CD4-positive, alpha-beta T cell (primary cell): Measurements from ENCODE around the gene FHL5. TPM values are rescaled to one million over a fixed set of nuclear protein-coding genes. Genes with fewer than 3 reads are reported as not detected.

Source experiments
- ATAC-seq: fragments of 200-7000 bp; cut with Tn5 transposase; one replicate; pipeline ENCODE4 v1.10.0; 2022; ENCODE audit warnings: mild to moderate bottlenecking; ENCODE audit not compliant: poor library complexity
- CTCF ChIA-PET: fragments of 350-600 bp; sonication (Branson Sonifier 250); formaldehyde crosslinking; loops from one replicate; lab custom pipeline; 2021; ENCODE audit warnings: antibody characterized with exemption, inconsistent platforms; lab: Charles Lee
- POLR2A ChIA-PET: fragments of 350-600 bp; sonication (Branson Sonifier 250); formaldehyde crosslinking; loops from one replicate; lab custom pipeline; 2021; ENCODE audit warnings: antibody characterized with exemption, inconsistent platforms; lab: Charles Lee
- DNase-seq, 14 experiments: peaks; one replicate each; pipeline ENCODE4 v3.0.0-alpha.2; 2013 to 2020; ENCODE audit warnings: mixed read lengths in 2 of 14
- H3K27ac ChIP-seq, 2 donors: one replicate each; pipeline versions ENCODE4 v1.5.1 to v1.7.0; 2013; ENCODE audit warnings: low read length in 2 of 2, low read depth in 1 of 2, mild to moderate bottlenecking in 1 of 2
- H3K27me3 ChIP-seq, 2 experiments: 1 replicate in 1 of 2; 2 replicates in 1 of 2; pipeline versions ENCODE4 v1.6.1 to v1.7.0; 2013; ENCODE audit warnings: low read length in 2 of 2, control low read depth in 1 of 2, mild to moderate bottlenecking in 1 of 2, moderate library complexity in 1 of 2; ENCODE audit not compliant: insufficient read depth in 2 of 2, control insufficient read depth in 1 of 2
- H3K36me3 ChIP-seq: one replicate; pipeline ENCODE4 v1.6.1; 2013; ENCODE audit warnings: low read length, control low read depth; ENCODE audit not compliant: insufficient read depth
- H3K4me1 ChIP-seq: one replicate; pipeline ENCODE4 v1.6.1; 2013; ENCODE audit warnings: low read length, control low read depth; ENCODE audit not compliant: insufficient read depth
- H3K4me3 ChIP-seq: one replicate; pipeline ENCODE4 v1.5.1; 2013; ENCODE audit warnings: mild to moderate bottlenecking, low read length, moderate library complexity
- H3K9me3 ChIP-seq, 2 experiments: 1 replicate in 1 of 2; 2 replicates in 1 of 2; pipeline versions ENCODE4 v1.6.1 to v1.7.0; 2013; ENCODE audit warnings: low read length in 2 of 2, mild to moderate bottlenecking in 2 of 2, control low read depth in 1 of 2, moderate library complexity in 1 of 2; ENCODE audit not compliant: control insufficient read depth in 1 of 2, insufficient read depth in 1 of 2
- H3K27ac Mint-ChIP-seq: one replicate; pipeline ENCODE4 v1.8.0; 2020; ENCODE audit warnings: mixed read lengths
- H3K27me3 Mint-ChIP-seq: one replicate; pipeline ENCODE4 v1.8.0; 2021; ENCODE audit warnings: mixed read lengths
- H3K36me3 Mint-ChIP-seq: one replicate; pipeline ENCODE4 v1.8.0; 2021; ENCODE audit warnings: low read depth, mixed read lengths
- H3K4me1 Mint-ChIP-seq: one replicate; pipeline ENCODE4 v1.8.0; 2021; ENCODE audit warnings: low read depth, mixed read lengths
- H3K4me3 Mint-ChIP-seq: one replicate; pipeline ENCODE4 v1.8.0; 2020; ENCODE audit warnings: mild to moderate bottlenecking, mixed read lengths
- H3K9me3 Mint-ChIP-seq: one replicate; pipeline ENCODE4 v1.8.0; 2020; ENCODE audit warnings: mixed read lengths
- CTCF ChIP-seq: fragments of 200-600 bp; IDR thresholded peaks from one replicate; pipeline ENCODE4 v1.8.0; 2022; ENCODE audit warnings: antibody characterized with exemption, mild to moderate bottlenecking
- intact Hi-C, 2 experiments: fragments of 100-400 bp; cut with DNase I in 1 of 2; cut with micrococcal nuclease in 1 of 2; formaldehyde crosslinking; loops; one replicate each; pipeline versions ENCODE4 v1.15.1 to v1.9.0; 2023 to 2025; cut with DNase I, micrococcal nuclease
- total RNA-seq, 174 experiments: library from RNA in 2 of 174; stranded (reverse) in 2 of 174; gene quantifications; one replicate each; pipeline ENCODE4 v1.2.3 and lab custom pipeline; 2021 to 2026

The FHL5 gene
- total RNA-seq, 2 experiments from 2014 or later: not detected

GRCh38 chr6:96532399-96532798 lies 30.5 kb upstream of the FHL5 start:
- no peak overlapping the region for H3K27ac Mint-ChIP-seq
- no peaks in the 10 kb centered on the region for H3K27me3 ChIP-seq
- H3K36me3 ChIP-seq: peaks cover 70% of the 10 kb centered on the region
- no peak overlapping the region for H3K27ac ChIP-seq
- CTCF ChIA-PET: no interaction called here
- no peaks in the 10 kb centered on the region for H3K9me3 Mint-ChIP-seq
- no peaks in the 10 kb centered on the region for H3K4me1 ChIP-seq
- intact Hi-C loops: no loop called here
- peaks cover 50% of the 10 kb centered on the region for H3K4me1 Mint-ChIP-seq
- no peak for DNase-seq
- no peak overlapping the region for H3K4me3 ChIP-seq
- no peak for TF ChIP-seq CTCF
- H3K4me3 Mint-ChIP-seq: no peak overlapping the region
- no peaks in the 10 kb centered on the region for H3K9me3 ChIP-seq
- peaks cover 76% of the 10 kb centered on the region for H3K36me3 Mint-ChIP-seq
- ATAC-seq: no peak
- no peaks in the 10 kb centered on the region for H3K27me3 Mint-ChIP-seq
- POLR2A ChIA-PET: no interaction called here

- Mint-ChIP-seq H3K27me3 (no peaks in the 10 kb centered on the region), H3K9me3 (no peaks in the 10 kb centered on the region), H3K36me3 (peaks cover 66% of the 10 kb centered on the region), H3K4me1 (peaks cover 9% of the 10 kb centered on the region), H3K4me3 (no peak overlapping the region), H3K27ac (no peak overlapping the region)
- Histone ChIP-seq H3K4me3 (no peak overlapping the region), H3K36me3 (peaks cover 53% of the 10 kb centered on the region), H3K27ac (no peak overlapping the region), H3K9me3 (no peaks in the 10 kb centered on the region), H3K27me3 (no peaks in the 10 kb centered on the region), H3K4me1 (no peaks in the 10 kb centered on the region)
- intact Hi-C loops: no loop called here
- no peak for TF ChIP-seq CTCF
- CTCF ChIA-PET: interaction anchor here (0.5 kb wide), 1 partner anchor 30 kb away, joined by 3 read pairs; no protein-coding TSS in a partner anchor
- POLR2A ChIA-PET: interaction anchor here (2.0 kb wide), 1 partner anchor 16 kb away, joined by 5 read pairs; the partner anchor contains the start of gene UFL1
- ATAC-seq (no peak), DNase-seq (no peak)
Observed at GRCh38 chr6:96537726-96538125, 25.2 kb upstream of the FHL5 start.

- H3K27ac Mint-ChIP-seq: no peak overlapping the region
- POLR2A ChIA-PET: no interaction called here
- peak in 3 of 14 experiments; percentile 25 to 35 (median 28) for DNase-seq
Observed at GRCh38 chr6:96542702-96543101, 20.2 kb upstream of the FHL5 start.

More at GRCh38 chr6:96542702-96543101, 20.2 kb upstream of the FHL5 start:
- no peaks in the 10 kb centered on the region for H3K4me1 Mint-ChIP-seq
- CTCF ChIA-PET: no interaction called here
- intact Hi-C loops: loop anchor here in 1 of 2 experiments (5.0 kb wide), 1 partner anchor 520 kb away; no protein-coding TSS in a partner anchor
- no peaks in the 10 kb centered on the region for H3K27me3 Mint-ChIP-seq
- peaks cover 76% of the 10 kb centered on the region for H3K36me3 ChIP-seq
- no peak overlapping the region for H3K4me3 Mint-ChIP-seq
- H3K27me3 ChIP-seq: no peaks in the 10 kb centered on the region
- no peak overlapping the region for H3K4me3 ChIP-seq
- peak; percentile 36 for TF ChIP-seq CTCF
- H3K4me1 ChIP-seq: no peaks in the 10 kb centered on the region
- H3K27ac ChIP-seq: no peak overlapping the region
- no peaks in the 10 kb centered on the region for H3K9me3 ChIP-seq
- H3K9me3 Mint-ChIP-seq: no peaks in the 10 kb centered on the region
- ATAC-seq: peak; percentile 44
- H3K36me3 Mint-ChIP-seq: peaks cover 74% of the 10 kb centered on the region
